BJ (cell line): ENCODE measurements around the gene SRPK1. TPM values are rescaled to one million over a fixed set of nuclear protein-coding genes. Genes with fewer than 3 reads are reported as not detected.

Experiments used
- CTCF ChIA-PET: fragments of 350-600 bp; formaldehyde crosslinking; extraction: SDS; loops from one replicate; lab custom pipeline; 2021; ENCODE audit warnings: antibody characterized with exemption, inconsistent platforms; lab: Yijun Ruan, JAX
- POLR2A ChIA-PET: fragments of 300-600 bp; sonication (Branson Sonifier 250); formaldehyde crosslinking; extraction: SDS; loops from one replicate; lab custom pipeline; 2021; ENCODE audit warnings: antibody characterized with exemption; lab: Charles Lee
- DNase-seq: peaks from one replicate; pipeline ENCODE4 v3.0.0-alpha.2; 2011; ENCODE audit warnings: low read depth
- H3K27me3 ChIP-seq: 2 replicates; pipeline ENCODE4 v1.6.0; 2011; ENCODE audit warnings: low read length; ENCODE audit not compliant: control insufficient read depth, insufficient read depth
- H3K36me3 ChIP-seq: 2 replicates; pipeline ENCODE4 v1.5.1; 2011; ENCODE audit warnings: low read length; ENCODE audit not compliant: control insufficient read depth, insufficient read depth
- H3K4me3 ChIP-seq: 2 replicates; pipeline ENCODE4 v1.5.1; 2011; ENCODE audit warnings: low read depth, mild to moderate bottlenecking, control low read depth, low read length
- polyA plus RNA-seq: library from polyadenylated mRNA; depleted of rRNA; stranded (reverse); fragments of >200 nt; gene quantifications from 2 replicates; pipeline ENCODE4 v1.2.3, GENCODE V29; 2011
- TF ChIP-seq, protein P1 (sequence below): IDR thresholded peaks from 2 replicates; pipeline ENCODE4 v1.5.1; 2011; ENCODE audit warnings: low read depth, mild to moderate bottlenecking, control low read depth, inconsistent platforms, low read length, moderate library complexity; ENCODE audit not compliant: insufficient read depth

The SRPK1 gene
- polyA plus RNA-seq, 1 experiment: 12.6 TPM

- Histone ChIP-seq H3K4me3 (no peak overlapping the region), H3K36me3 (no peaks in the 10 kb centered on the region), H3K27me3 (peaks cover 1% of the 10 kb centered on the region; the same call in 1 of the 2 replicates)
- CTCF ChIA-PET: no interaction called here
- TF ChIP-seq, protein P1, sequence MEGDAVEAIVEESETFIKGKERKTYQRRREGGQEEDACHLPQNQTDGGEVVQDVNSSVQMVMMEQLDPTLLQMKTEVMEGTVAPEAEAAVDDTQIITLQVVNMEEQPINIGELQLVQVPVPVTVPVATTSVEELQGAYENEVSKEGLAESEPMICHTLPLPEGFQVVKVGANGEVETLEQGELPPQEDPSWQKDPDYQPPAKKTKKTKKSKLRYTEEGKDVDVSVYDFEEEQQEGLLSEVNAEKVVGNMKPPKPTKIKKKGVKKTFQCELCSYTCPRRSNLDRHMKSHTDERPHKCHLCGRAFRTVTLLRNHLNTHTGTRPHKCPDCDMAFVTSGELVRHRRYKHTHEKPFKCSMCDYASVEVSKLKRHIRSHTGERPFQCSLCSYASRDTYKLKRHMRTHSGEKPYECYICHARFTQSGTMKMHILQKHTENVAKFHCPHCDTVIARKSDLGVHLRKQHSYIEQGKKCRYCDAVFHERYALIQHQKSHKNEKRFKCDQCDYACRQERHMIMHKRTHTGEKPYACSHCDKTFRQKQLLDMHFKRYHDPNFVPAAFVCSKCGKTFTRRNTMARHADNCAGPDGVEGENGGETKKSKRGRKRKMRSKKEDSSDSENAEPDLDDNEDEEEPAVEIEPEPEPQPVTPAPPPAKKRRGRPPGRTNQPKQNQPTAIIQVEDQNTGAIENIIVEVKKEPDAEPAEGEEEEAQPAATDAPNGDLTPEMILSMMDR: no peak
- POLR2A ChIA-PET: no interaction called here
- no peak for DNase-seq
Measured at GRCh38 chr6:35967076-35967774, 46.3 kb upstream of the SRPK1 start.

DNA sequence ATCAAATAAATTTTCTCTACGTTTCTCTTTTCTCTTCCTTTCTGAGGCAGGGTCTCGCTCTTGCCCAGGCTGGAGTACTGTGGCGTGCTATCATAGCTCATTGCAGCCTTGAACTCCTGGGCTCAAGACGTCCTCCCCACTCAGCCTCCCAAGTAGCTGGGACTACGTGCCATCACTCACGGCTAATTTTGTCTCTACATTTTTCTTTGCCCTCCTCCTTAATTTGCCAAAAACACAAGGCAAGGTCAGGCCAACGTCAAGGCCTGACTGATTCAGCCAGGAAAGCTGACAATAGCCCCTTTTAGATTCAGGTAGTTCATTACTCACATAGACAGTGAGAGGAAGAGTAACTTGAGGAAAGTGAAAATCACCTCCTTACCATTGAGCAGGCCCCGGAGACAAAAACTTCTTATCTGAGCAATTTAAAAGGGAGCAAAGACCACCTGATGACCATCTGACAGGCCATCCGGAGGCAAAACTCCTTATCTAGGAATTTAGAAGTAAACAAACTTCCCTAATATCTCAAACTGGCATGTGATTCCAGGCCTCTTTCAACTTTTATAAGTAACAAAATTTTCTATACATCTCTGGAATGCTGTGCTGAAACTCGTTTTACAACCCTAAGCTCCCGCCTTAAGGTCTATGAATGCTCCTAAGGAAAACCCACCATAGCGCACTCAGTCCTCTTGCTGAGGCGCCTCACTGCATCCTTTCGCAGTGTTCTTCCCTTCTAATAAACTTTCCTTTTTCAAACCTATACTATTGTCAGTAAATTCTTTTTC is 42.1 kb upstream of the SRPK1 start:
- POLR2A ChIA-PET: no interaction called here

GRCh38 chr6:35960187-35960586 is 39.3 kb upstream of the SRPK1 start:
- Histone ChIP-seq H3K4me3 (no peak overlapping the region), H3K36me3 (no peaks in the 10 kb centered on the region), H3K27me3 (peaks cover 6% of the 10 kb centered on the region; the same call in 1 of the 2 replicates)
- no peak for DNase-seq
- CTCF ChIA-PET: no interaction called here
- TF ChIP-seq, protein P1: no peak
- POLR2A ChIA-PET: no interaction called here

More for the DNA sequence above, 42.1 kb upstream of the SRPK1 start:
- TF ChIP-seq, protein P1: no peak
- CTCF ChIA-PET: no interaction called here
- Histone ChIP-seq H3K27me3 (peaks cover 6% of the 10 kb centered on the region; the same call in 1 of the 2 replicates), H3K4me3 (no peak overlapping the region), H3K36me3 (no peaks in the 10 kb centered on the region)
- no peak for DNase-seq

- Histone ChIP-seq H3K4me3 (no peak overlapping the region), H3K36me3 (no peaks in the 10 kb centered on the region), H3K27me3 (peaks cover 4% of the 10 kb centered on the region; the same call in 1 of the 2 replicates)
- CTCF ChIA-PET: interaction anchor here (1.0 kb wide), 1 partner anchor 13 kb away, joined by 3 read pairs; no protein-coding TSS in a partner anchor
- no peak for DNase-seq
- POLR2A ChIA-PET: no interaction called here
- TF ChIP-seq, protein P1: peak; percentile 9; the same call in 1 of the 2 replicates
Measured at GRCh38 chr6:35955970-35956369, 35.1 kb upstream of the SRPK1 start.

DNA sequence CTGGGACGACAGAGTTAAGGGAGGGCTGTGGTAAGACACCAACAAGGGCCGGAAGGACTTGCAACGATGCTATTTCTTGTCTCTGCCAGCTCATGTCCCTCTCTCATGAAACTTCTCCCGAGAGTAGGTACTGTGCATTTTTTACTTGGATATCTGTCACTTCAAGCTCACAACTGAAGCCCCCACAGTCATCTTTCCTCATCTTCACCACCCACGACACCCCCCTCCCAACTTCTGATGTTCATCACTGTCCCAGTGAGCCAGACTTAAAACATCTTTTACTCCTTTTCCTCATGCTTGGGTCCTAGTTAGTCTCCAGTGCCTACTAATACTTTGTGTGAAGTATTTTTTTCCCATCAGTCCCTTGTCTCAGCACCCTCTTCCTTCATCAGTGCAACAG is 34.6 kb upstream of the SRPK1 start:
- CTCF ChIA-PET: no interaction called here
- TF ChIP-seq, protein P1: no peak
- Histone ChIP-seq H3K27me3 (peaks cover 4% of the 10 kb centered on the region; the same call in 1 of the 2 replicates), H3K4me3 (no peak overlapping the region), H3K36me3 (no peaks in the 10 kb centered on the region)
- POLR2A ChIA-PET: no interaction called here
- DNase-seq: no peak
